Body of pancreas (tissue), 4 donors: ENCODE data around the gene KAT2A. TPM values are rescaled to one million over a fixed set of nuclear protein-coding genes. Genes with fewer than 3 reads are reported as not detected.

ENCODE experiments used
- ATAC-seq: fragments of 150-250 bp; one replicate; pipeline ENCODE4 v1.9.1; 2016
- DNase-seq, 4 donors: peaks; one replicate each; pipeline ENCODE4 v3.0.0-alpha.2; 2019
- H3K27ac ChIP-seq, 4 donors: fragments of 200-600 bp; sonication (generic); 1 replicate in 3 of 4; 2 replicates in 1 of 4; pipeline versions ENCODE4 v1.5.1 to v1.6.1; 2016 to 2019; ENCODE audit warnings: mild to moderate bottlenecking in 1 of 4, mixed read lengths in 1 of 4, moderate library complexity in 1 of 4
- H3K27me3 ChIP-seq, 2 donors: fragments of 200-600 bp; sonication (generic); one replicate each; pipeline ENCODE4 v1.6.0; 2016; ENCODE audit warnings: mild to moderate bottlenecking in 1 of 2
- H3K36me3 ChIP-seq, 2 donors: fragments of 200-600 bp; sonication (generic); replicated peaks in 1 of 2; 2 replicates each; pipeline ENCODE4 v1.5.1; 2016; ENCODE audit warnings: low read depth in 2 of 2; ENCODE audit not compliant: insufficient read depth in 1 of 2
- H3K4me1 ChIP-seq: fragments of 200-600 bp; sonication (generic); one replicate; pipeline ENCODE4 v1.6.0; 2016
- H3K4me3 ChIP-seq, 2 donors: fragments of 200-600 bp; sonication (generic); 1 replicate in 1 of 2; 2 replicates in 1 of 2; pipeline ENCODE4 v1.5.1; 2016 to 2019
- H3K9me3 ChIP-seq, 3 donors: fragments of 200-600 bp; sonication (generic); 1 replicate in 2 of 3; 2 replicates in 1 of 3; pipeline ENCODE4 v1.5.1; 2016
- POLR2A ChIP-seq, 3 donors: fragments of 450-650 bp; IDR thresholded peaks; one replicate each; pipeline ENCODE4 v1.6.1; 2016; ENCODE audit warnings: antibody characterized with exemption in 3 of 3, mild to moderate bottlenecking in 2 of 3
- WGBS, 2 donors: methylation state at CpG; one replicate each; pipeline ENCODE4 v1.1.5; 2017; 5-methylcytosine and 5-hydroxymethylcytosine counted together
- intact Hi-C: fragments of 100-400 bp; cut with DNase I; formaldehyde crosslinking; loops from one replicate; pipeline ENCODE4 v1.15.1; 2023
- total RNA-seq, 2 donors: library from RNA; depleted of rRNA; stranded (reverse); fragments of >200 nt; gene quantifications; one replicate each; pipeline ENCODE4 v1.1.0, GENCODE V29; 2016
- TF ChIP-seq, protein P1 (sequence below), 7 experiments: fragments of 450-650 bp in 4 of 7; fragments of 200-600 bp in 3 of 7; sonication (generic) in 3 of 7; IDR thresholded peaks; one replicate each; pipeline ENCODE4 v1.5.1; 2016 to 2019; ENCODE audit warnings: antibody characterized with exemption in 7 of 7

The KAT2A gene
- total RNA-seq, 2 donors from 2014 or later: 50.6 to 58.7 TPM

DNA sequence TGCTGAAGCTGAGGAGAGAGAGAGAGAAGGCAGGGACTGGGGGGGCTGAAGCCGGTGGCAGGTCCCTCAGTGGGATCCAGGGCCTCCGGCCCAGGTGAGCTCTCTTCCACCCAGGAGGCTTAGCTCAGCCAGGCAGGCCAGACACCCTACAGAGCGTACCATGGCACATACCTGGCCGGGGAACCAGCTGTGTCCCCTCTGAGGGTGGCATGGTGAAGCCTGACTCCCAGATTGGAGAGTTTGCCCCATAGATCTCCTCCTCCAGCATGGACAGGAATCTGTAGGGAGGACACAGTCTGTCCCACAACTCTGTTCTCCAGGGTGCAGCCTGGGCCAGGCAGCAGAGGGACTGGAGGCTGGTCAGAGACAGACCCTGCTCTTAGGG lies 3.0 kb downstream of the KAT2A start:
- Histone ChIP-seq H3K4me1 (peaks cover 47% of the 10 kb centered on the region), H3K27me3 (no peaks in the 10 kb centered on the region), H3K36me3 (peaks cover 0 to 2% of the 10 kb centered on the region in 2 donors), H3K27ac (no peak overlapping the region), H3K4me3 (no peak overlapping the region), H3K9me3 (no peaks in the 10 kb centered on the region)
- DNase-seq (no peak), ATAC-seq (no peak)
- WGBS, 2 donors: 81 to 97% methylated on average over 4 of the region's 4 CpGs
- no peak for TF ChIP-seq POLR2A (IDR thresholded peaks at IDR 0.05)
- TF ChIP-seq, protein P1, sequence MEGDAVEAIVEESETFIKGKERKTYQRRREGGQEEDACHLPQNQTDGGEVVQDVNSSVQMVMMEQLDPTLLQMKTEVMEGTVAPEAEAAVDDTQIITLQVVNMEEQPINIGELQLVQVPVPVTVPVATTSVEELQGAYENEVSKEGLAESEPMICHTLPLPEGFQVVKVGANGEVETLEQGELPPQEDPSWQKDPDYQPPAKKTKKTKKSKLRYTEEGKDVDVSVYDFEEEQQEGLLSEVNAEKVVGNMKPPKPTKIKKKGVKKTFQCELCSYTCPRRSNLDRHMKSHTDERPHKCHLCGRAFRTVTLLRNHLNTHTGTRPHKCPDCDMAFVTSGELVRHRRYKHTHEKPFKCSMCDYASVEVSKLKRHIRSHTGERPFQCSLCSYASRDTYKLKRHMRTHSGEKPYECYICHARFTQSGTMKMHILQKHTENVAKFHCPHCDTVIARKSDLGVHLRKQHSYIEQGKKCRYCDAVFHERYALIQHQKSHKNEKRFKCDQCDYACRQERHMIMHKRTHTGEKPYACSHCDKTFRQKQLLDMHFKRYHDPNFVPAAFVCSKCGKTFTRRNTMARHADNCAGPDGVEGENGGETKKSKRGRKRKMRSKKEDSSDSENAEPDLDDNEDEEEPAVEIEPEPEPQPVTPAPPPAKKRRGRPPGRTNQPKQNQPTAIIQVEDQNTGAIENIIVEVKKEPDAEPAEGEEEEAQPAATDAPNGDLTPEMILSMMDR (IDR thresholded peaks at IDR 0.05): no peak
- intact Hi-C loops: loop anchor here (5.0 kb wide), 2 partner anchors 91 to 156 kb away; no protein-coding TSS in a partner anchor

DNA sequence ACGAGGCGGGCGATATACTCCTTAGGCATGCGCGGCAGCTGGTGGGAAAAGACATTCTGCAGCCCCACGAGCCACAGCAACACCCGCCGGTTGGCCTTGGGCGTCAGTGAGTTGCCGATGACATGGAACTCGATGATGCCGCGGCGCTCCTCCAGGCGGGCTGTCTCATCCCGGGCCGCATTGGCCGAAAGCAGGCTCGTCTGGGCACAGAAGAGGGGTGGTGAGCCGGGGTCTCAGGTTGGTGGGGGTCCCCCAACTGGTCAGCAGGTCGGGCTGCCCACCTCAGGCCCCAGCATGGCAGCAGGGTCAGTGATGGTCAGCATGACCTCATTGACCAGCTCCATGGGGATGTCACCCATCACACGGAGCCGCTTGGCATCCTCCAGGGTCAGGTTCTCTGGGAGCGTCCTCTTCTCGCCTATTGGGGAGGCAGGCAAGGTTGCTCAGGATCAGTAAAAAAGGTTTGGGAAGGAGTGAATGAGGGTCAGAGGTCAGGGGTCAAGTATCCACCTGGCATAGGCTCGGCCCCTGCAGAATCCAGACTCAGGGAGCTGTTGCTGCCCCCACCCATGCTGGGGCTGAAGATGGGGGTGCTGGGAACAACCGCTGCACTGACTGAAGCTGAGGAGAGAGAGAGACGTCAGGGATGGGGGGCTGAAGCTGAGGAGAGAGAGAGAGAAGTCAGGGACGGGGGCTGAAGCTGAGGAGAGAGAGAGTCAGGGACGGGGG lies 3.6 kb downstream of the KAT2A start:
- H3K9me3 ChIP-seq: no peaks in the 10 kb centered on the region
- intact Hi-C loops: loop anchor here (5.0 kb wide), 2 partner anchors 90 to 155 kb away; no protein-coding TSS in a partner anchor
- TF ChIP-seq, protein P1 (IDR thresholded peaks at IDR 0.05): no peak
- TF ChIP-seq POLR2A (IDR thresholded peaks at IDR 0.05): no peak
- DNase-seq (no peak), ATAC-seq (no peak)
- H3K36me3 ChIP-seq: peaks cover 0 to 2% of the 10 kb centered on the region in 2 donors
- no peak overlapping the region for H3K4me3 ChIP-seq
- no peaks in the 10 kb centered on the region for H3K27me3 ChIP-seq
- WGBS, 2 donors: 69 to 80% methylated on average over 20 to 23 of the region's 30 CpGs
- no peak overlapping the region for H3K27ac ChIP-seq
- peaks cover 49% of the 10 kb centered on the region for H3K4me1 ChIP-seq

DNA sequence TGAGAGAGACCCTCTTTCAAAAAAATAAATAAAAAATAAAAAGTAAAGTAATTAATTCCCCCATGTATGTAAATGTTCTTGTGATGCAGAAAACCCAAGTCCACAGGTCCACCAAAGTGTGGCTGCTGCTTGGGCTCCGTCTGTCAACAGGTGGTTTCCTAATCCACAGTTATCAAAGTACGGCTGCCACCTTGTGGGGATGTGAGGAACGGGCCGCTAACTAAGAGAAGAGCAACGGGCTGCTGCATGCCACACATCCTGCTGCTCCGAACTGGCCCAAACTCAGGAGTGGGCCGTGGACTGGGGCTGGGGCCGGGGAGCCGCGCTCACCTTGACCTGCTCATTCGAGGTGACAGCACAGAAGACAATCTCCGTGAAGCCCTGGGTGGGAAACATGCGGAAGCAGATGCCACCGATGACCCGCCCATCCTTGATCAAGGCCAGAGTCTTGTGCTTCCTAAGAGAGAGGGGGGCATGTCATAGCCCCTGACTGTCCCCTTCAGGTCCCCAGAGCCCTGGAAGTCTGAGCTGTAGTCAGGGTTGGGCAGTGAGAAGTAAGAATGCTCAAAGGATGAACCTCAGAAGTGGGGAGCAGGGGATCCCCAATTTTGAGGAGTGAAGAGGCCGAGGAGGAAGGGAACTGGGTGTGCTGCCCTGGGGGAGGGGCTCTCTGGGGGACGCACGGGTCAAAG lies 4.3 kb downstream of the KAT2A start:
- H3K4me3 ChIP-seq: no peak overlapping the region
- H3K27ac ChIP-seq: peak overlapping the region in 1 of 4 donors; percentile 42
- intact Hi-C loops: loop anchor here (5.0 kb wide), 2 partner anchors 90 to 155 kb away; no protein-coding TSS in a partner anchor
- H3K9me3 ChIP-seq: no peaks in the 10 kb centered on the region
- ATAC-seq: peak; percentile 61
- peaks cover 0 to 2% of the 10 kb centered on the region in 2 donors for H3K36me3 ChIP-seq
- DNase-seq: peak; percentile 91 to 94 (median 92)
- H3K27me3 ChIP-seq: no peaks in the 10 kb centered on the region
- TF ChIP-seq POLR2A (IDR thresholded peaks at IDR 0.05): no peak
- TF ChIP-seq, protein P1 (IDR thresholded peaks at IDR 0.05): peak; percentile 72 to 92 (median 91)
- H3K4me1 ChIP-seq: peaks cover 44% of the 10 kb centered on the region
- 23 to 24% methylated on average over 18 of the region's 18 CpGs for WGBS, 2 donors

DNA sequence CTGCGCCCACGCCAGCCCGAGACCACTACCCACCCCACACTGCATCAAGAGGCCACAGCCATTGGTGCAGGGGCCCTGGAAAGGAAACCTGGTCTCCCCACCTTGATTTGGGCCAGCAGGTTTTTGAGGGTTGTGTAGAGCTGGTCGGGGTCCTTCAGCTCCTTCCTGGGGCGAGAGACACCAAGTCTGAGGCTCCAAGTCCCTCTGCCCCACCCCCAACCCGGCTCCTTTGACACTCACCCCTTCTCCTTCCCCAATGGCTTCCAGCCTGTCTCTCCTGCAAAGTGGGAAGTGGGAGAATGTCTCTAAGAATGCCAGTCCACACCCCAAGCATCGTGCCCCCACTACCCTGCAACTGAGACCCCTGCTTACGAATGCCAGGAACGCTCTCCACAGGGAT lies 7.0 kb downstream of the KAT2A start:
- H3K4me1 ChIP-seq: peaks cover 35% of the 10 kb centered on the region
- no peak for TF ChIP-seq POLR2A (IDR thresholded peaks at IDR 0.05)
- TF ChIP-seq, protein P1 (IDR thresholded peaks at IDR 0.05): no peak
- no peaks in the 10 kb centered on the region for H3K9me3 ChIP-seq
- H3K27ac ChIP-seq: peak overlapping the region in 1 of 4 donors; percentile 86
- H3K27me3 ChIP-seq: no peaks in the 10 kb centered on the region
- H3K36me3 ChIP-seq: peaks cover 0 to 2% of the 10 kb centered on the region in 2 donors
- intact Hi-C loops: loop anchor here (5.0 kb wide), 1 partner anchor 42 kb away; no protein-coding TSS in a partner anchor
- 87 to 90% methylated on average over 7 to 8 of the region's 9 CpGs for WGBS, 2 donors
- no peak for ATAC-seq
- H3K4me3 ChIP-seq: no peak overlapping the region
- no peak for DNase-seq
